SK-N-SH treated with all-trans-retinoic acid at 6 μM for 48 hours (cell line): ENCODE results near the gene TMEM143.

Source experiments
- ATAC-seq: fragments of 200-7000 bp; cut with Tn5 transposase; 3 replicates; pipeline ENCODE4 v1.9.1; 2020; ENCODE audit warnings: mild to moderate bottlenecking, moderate library complexity
- ARNTL ChIP-seq: fragments of 450-650 bp; formaldehyde crosslinking; IDR thresholded peaks from 2 replicates; pipeline ENCODE4 v1.5.0; 2020; ENCODE audit warnings: low read depth, mild to moderate bottlenecking, moderate library complexity, borderline replicate concordance
- BACH2 ChIP-seq: fragments of 250-450 bp; sonication (Bioruptor Pico); IDR thresholded peaks from 2 replicates; pipeline ENCODE4 v1.9.0; 2021; ENCODE audit warnings: mild to moderate bottlenecking, borderline replicate concordance
- CREB5 ChIP-seq: fragments of 250-450 bp; sonication (Bioruptor Pico); IDR thresholded peaks from 2 replicates; pipeline ENCODE4 v1.5.1; 2020; ENCODE audit warnings: low read depth, mild to moderate bottlenecking, moderate library complexity
- CSDC2 ChIP-seq: fragments of 250-450 bp; sonication (Bioruptor Pico); IDR thresholded peaks from 2 replicates; pipeline ENCODE4 v1.5.0; 2020; ENCODE audit warnings: mild to moderate bottlenecking, moderate library complexity
- CSRNP3 ChIP-seq: fragments of 250-450 bp; sonication (Bioruptor Pico); IDR thresholded peaks from 2 replicates; pipeline ENCODE4 v1.5.1; 2021; ENCODE audit warnings: mild to moderate bottlenecking, moderate library complexity
- ESRRG ChIP-seq: fragments of 250-450 bp; sonication (Bioruptor Pico); IDR thresholded peaks from 2 replicates; pipeline ENCODE4 v1.6.1; 2021; ENCODE audit warnings: mild to moderate bottlenecking
- GLIS3 ChIP-seq: fragments of 250-450 bp; sonication (Bioruptor Pico); IDR thresholded peaks from 2 replicates; pipeline ENCODE4 v1.5.0; 2020; ENCODE audit warnings: mild to moderate bottlenecking, moderate library complexity
- ISL1 ChIP-seq: fragments of 250-450 bp; sonication (Bioruptor Pico); IDR thresholded peaks from 2 replicates; pipeline ENCODE4 v2.1.2; 2022; ENCODE audit warnings: mild to moderate bottlenecking, moderate library complexity
- OSR1 ChIP-seq: fragments of 250-450 bp; sonication (Bioruptor Pico); IDR thresholded peaks from 2 replicates; pipeline ENCODE4 v1.8.0; 2022; ENCODE audit warnings: moderate library complexity, mild to moderate bottlenecking, inconsistent platforms
- PATZ1 ChIP-seq: fragments of 250-450 bp; sonication (Bioruptor Pico); IDR thresholded peaks from 2 replicates; pipeline ENCODE4 v1.8.0; 2020; ENCODE audit warnings: mild to moderate bottlenecking, moderate library complexity, borderline replicate concordance
- POU6F1 ChIP-seq: fragments of 250-450 bp; sonication (Bioruptor Pico); IDR thresholded peaks from 2 replicates; pipeline ENCODE4 v1.8.0; 2021; ENCODE audit warnings: low read depth, mild to moderate bottlenecking, moderate library complexity, borderline replicate concordance
- PPARA ChIP-seq: fragments of 250-450 bp; sonication (Bioruptor Pico); IDR thresholded peaks from 2 replicates; pipeline ENCODE4 v1.5.0; 2020; ENCODE audit warnings: mild to moderate bottlenecking, borderline replicate concordance
- RARB ChIP-seq: fragments of 250-450 bp; sonication (Bioruptor Pico); IDR thresholded peaks from 2 replicates; pipeline ENCODE4 v1.8.0; 2021; ENCODE audit warnings: mild to moderate bottlenecking, moderate library complexity
- SNAI2 ChIP-seq: fragments of 250-450 bp; sonication (Bioruptor Pico); IDR thresholded peaks from 2 replicates; pipeline ENCODE4 v1.5.0; 2020; ENCODE audit warnings: mild to moderate bottlenecking, moderate library complexity
- TCF4 ChIP-seq: fragments of 250-450 bp; sonication (Bioruptor Pico); IDR thresholded peaks from 2 replicates; pipeline ENCODE4 v1.8.0; 2021; ENCODE audit warnings: mild to moderate bottlenecking, moderate library complexity, borderline replicate concordance
- TOX ChIP-seq: fragments of 250-450 bp; sonication (Bioruptor Pico); IDR thresholded peaks from 2 replicates; pipeline ENCODE4 v1.8.0; 2021; ENCODE audit warnings: mild to moderate bottlenecking, moderate library complexity, borderline replicate concordance
- TSHZ2 ChIP-seq: fragments of 250-450 bp; sonication (Bioruptor Pico); IDR thresholded peaks from 2 replicates; pipeline ENCODE4 v1.5.0; 2020; ENCODE audit warnings: mild to moderate bottlenecking, moderate library complexity
- ZC3H10 ChIP-seq: fragments of 250-450 bp; sonication (Bioruptor Pico); IDR thresholded peaks from 2 replicates; pipeline ENCODE4 v1.5.1; 2021; ENCODE audit warnings: mild to moderate bottlenecking, moderate library complexity
- ZFP3 ChIP-seq: fragments of 250-450 bp; sonication (Bioruptor Pico); IDR thresholded peaks from 2 replicates; pipeline ENCODE4 v1.5.0; 2020; ENCODE audit warnings: mild to moderate bottlenecking, moderate library complexity
- ZFP30 ChIP-seq: fragments of 450-650 bp; formaldehyde crosslinking; IDR thresholded peaks from 2 replicates; pipeline ENCODE4 v1.5.0; 2022; ENCODE audit warnings: mild to moderate bottlenecking, moderate library complexity
- ZNF565 ChIP-seq: fragments of 450-650 bp; formaldehyde crosslinking; conservative IDR thresholded peaks from 2 replicates; pipeline ENCODE4 v1.5.0; 2020; ENCODE audit warnings: low read depth, mild to moderate bottlenecking, moderate library complexity
- ZNF8 ChIP-seq: fragments of 450-650 bp; formaldehyde crosslinking; IDR thresholded peaks from 2 replicates; pipeline ENCODE4 v1.5.0; 2020; ENCODE audit warnings: mild to moderate bottlenecking, moderate library complexity

TMEM143 gene

GRCh38 chr19:48396824-48397176 is 33.1 kb upstream of the TMEM143 start:
- no peak for ATAC-seq
- TF ChIP-seq CSDC2 (no peak), ZNF8 (CRISPR knock-in tag) (no peak), BACH2 (no peak), TOX (CRISPR knock-in tag) (no peak), POU6F1 (CRISPR knock-in tag) (no peak), PPARA (CRISPR knock-in tag) (no peak), CSRNP3 (CRISPR knock-in tag) (no peak), TSHZ2 (CRISPR knock-in tag) (no peak), SNAI2 (no peak), ZFP3 (no peak), RARB (CRISPR knock-in tag) (no peak), PATZ1 (no peak), ZFP30 (CRISPR knock-in tag) (no peak), GLIS3 (CRISPR knock-in tag) (no peak), TCF4 (CRISPR knock-in tag) (no peak), ZC3H10 (CRISPR knock-in tag) (no peak), ZNF565 (no peak), ESRRG (no peak), OSR1 (CRISPR knock-in tag) (no peak), ISL1 (CRISPR knock-in tag) (no peak)

- ATAC-seq, result no peak
- TF ChIP-seq ZNF565 (no peak), ISL1 (CRISPR knock-in tag) (no peak), POU6F1 (CRISPR knock-in tag) (no peak), CREB5 (no peak), ARNTL (CRISPR knock-in tag) (no peak), ZFP30 (CRISPR knock-in tag) (no peak), RARB (CRISPR knock-in tag) (no peak), BACH2 (no peak), TOX (CRISPR knock-in tag) (no peak), CSRNP3 (CRISPR knock-in tag) (no peak), TSHZ2 (CRISPR knock-in tag) (no peak), CSDC2 (no peak)
- TF ChIP-seq, all 23 proteins: peak for 0
Measured at GRCh38 chr19:48396016-48396823, 32.5 kb upstream of the TMEM143 start.
